Activated CD4-positive, alpha-beta memory T cell treated with anti-CD3 and anti-CD28 coated beads, Interleukin-2, amount 10 ng/mL, durations not matched to agents 7 days and 5 days (primary cell): ENCODE measurements around the gene USH2A. TPM values are rescaled to one million over a fixed set of nuclear protein-coding genes. Genes with fewer than 3 reads are reported as not detected.

Source experiments
- CTCF ChIA-PET: fragments of 350-600 bp; sonication (Branson Sonifier 250); formaldehyde crosslinking; loops from one replicate; lab custom pipeline; 2021; ENCODE audit warnings: antibody characterized with exemption, inconsistent platforms; lab: Charles Lee
- POLR2A ChIA-PET: fragments of 350-600 bp; sonication (Branson Sonifier 250); formaldehyde crosslinking; loops from one replicate; lab custom pipeline; 2021; ENCODE audit warnings: antibody characterized with exemption; lab: Charles Lee
- DNase-seq: peaks from one replicate; pipeline ENCODE4 v3.0.0-alpha.2; 2020
- H3K27ac Mint-ChIP-seq: one replicate; pipeline ENCODE4 v1.8.0; 2021; ENCODE audit warnings: mild to moderate bottlenecking, mixed read lengths
- H3K27me3 Mint-ChIP-seq: one replicate; pipeline ENCODE4 v1.8.0; 2021; ENCODE audit warnings: mixed read lengths
- H3K36me3 Mint-ChIP-seq: one replicate; pipeline ENCODE4 v1.8.0; 2021; ENCODE audit warnings: low read depth, mixed read lengths
- H3K4me1 Mint-ChIP-seq: one replicate; pipeline ENCODE4 v1.8.0; 2021; ENCODE audit warnings: mixed read lengths
- H3K4me3 Mint-ChIP-seq: one replicate; pipeline ENCODE4 v1.8.0; 2021; ENCODE audit warnings: mild to moderate bottlenecking, mixed read lengths
- H3K9me3 Mint-ChIP-seq: one replicate; pipeline ENCODE4 v1.8.0; 2021; ENCODE audit warnings: mixed read lengths
- total RNA-seq, 2 experiments: library from RNA; stranded (reverse); gene quantifications; one replicate each; pipeline ENCODE4 v1.2.3, GENCODE V29; 2021

The USH2A gene
- total RNA-seq, 2 experiments from 2014 or later, result not detected

GRCh38 chr1:216238844-216239243 is 184.4 kb downstream of the USH2A start:
- DNase-seq, result no peak
- peaks cover 7% of the 10 kb centered on the region for H3K9me3 Mint-ChIP-seq
- H3K36me3 Mint-ChIP-seq, result no peaks in the 10 kb centered on the region
- no peak overlapping the region for H3K4me3 Mint-ChIP-seq
- no peak overlapping the region for H3K27ac Mint-ChIP-seq
- H3K4me1 Mint-ChIP-seq, result no peaks in the 10 kb centered on the region
- CTCF ChIA-PET, result no interaction called here
- POLR2A ChIA-PET, result no interaction called here
- H3K27me3 Mint-ChIP-seq, result no peaks in the 10 kb centered on the region

- Mint-ChIP-seq H3K27ac (no peak overlapping the region), H3K9me3 (peaks cover 8% of the 10 kb centered on the region), H3K4me3 (no peak overlapping the region), H3K27me3 (no peaks in the 10 kb centered on the region), H3K4me1 (no peaks in the 10 kb centered on the region), H3K36me3 (no peaks in the 10 kb centered on the region)
- ChIA-PET CTCF (no interaction called here), POLR2A (no interaction called here)
- no peak for DNase-seq
These were observed 185.2 kb downstream of the USH2A start for GRCh38 chr1:216237927-216238542.

GRCh38 chr1:216224233-216224632 is 199.0 kb downstream of the USH2A start:
- CTCF ChIA-PET, result no interaction called here
- Mint-ChIP-seq H3K27ac (no peak overlapping the region), H3K4me3 (no peak overlapping the region), H3K36me3 (no peaks in the 10 kb centered on the region), H3K4me1 (no peaks in the 10 kb centered on the region), H3K27me3 (no peaks in the 10 kb centered on the region), H3K9me3 (peaks cover 5% of the 10 kb centered on the region)
- POLR2A ChIA-PET, result no interaction called here
- no peak for DNase-seq

GRCh38 chr1:216223486-216223885 is 199.8 kb downstream of the USH2A start:
- DNase-seq, result no peak
- Mint-ChIP-seq H3K4me1 (no peaks in the 10 kb centered on the region), H3K27me3 (no peaks in the 10 kb centered on the region), H3K36me3 (no peaks in the 10 kb centered on the region), H3K27ac (no peak overlapping the region), H3K4me3 (no peak overlapping the region), H3K9me3 (peaks cover 5% of the 10 kb centered on the region)
- CTCF ChIA-PET, result no interaction called here
- POLR2A ChIA-PET, result no interaction called here

- ChIA-PET POLR2A (no interaction called here), CTCF (interaction anchor here (1.0 kb wide), 1 partner anchor 8 kb away, joined by 4 read pairs; no protein-coding TSS in a partner anchor)
- Mint-ChIP-seq H3K4me3 (no peak overlapping the region), H3K36me3 (no peaks in the 10 kb centered on the region), H3K27me3 (no peaks in the 10 kb centered on the region), H3K27ac (no peak overlapping the region), H3K9me3 (no peaks in the 10 kb centered on the region), H3K4me1 (no peaks in the 10 kb centered on the region)
- DNase-seq, result no peak
These were observed 201.0 kb downstream of the USH2A start for GRCh38 chr1:216222288-216222687.

- H3K27ac Mint-ChIP-seq, result no peak overlapping the region
- DNase-seq, result no peak
- no peaks in the 10 kb centered on the region for H3K36me3 Mint-ChIP-seq
- H3K4me1 Mint-ChIP-seq, result no peaks in the 10 kb centered on the region
- H3K27me3 Mint-ChIP-seq, result no peaks in the 10 kb centered on the region
- POLR2A ChIA-PET, result no interaction called here
- no peaks in the 10 kb centered on the region for H3K9me3 Mint-ChIP-seq
- CTCF ChIA-PET, result interaction anchor here (1.0 to 1.1 kb wide), 4 partner anchors 9 to 1440 kb away, joined by 3 to 5 read pairs (median 4); no protein-coding TSS in a partner anchor
- H3K4me3 Mint-ChIP-seq, result peak overlapping the region; percentile 61
These were observed 202.0 kb downstream of the USH2A start for GRCh38 chr1:216221260-216221700.

GRCh38 chr1:216216305-216216704 is 206.9 kb downstream of the USH2A start:
- Mint-ChIP-seq H3K27me3 (no peaks in the 10 kb centered on the region), H3K27ac (no peak overlapping the region), H3K9me3 (no peaks in the 10 kb centered on the region), H3K4me3 (no peak overlapping the region), H3K4me1 (no peaks in the 10 kb centered on the region), H3K36me3 (no peaks in the 10 kb centered on the region)
- POLR2A ChIA-PET, result no interaction called here
- no peak for DNase-seq
- CTCF ChIA-PET, result no interaction called here

GRCh38 chr1:216215169-216215568 is 208.1 kb downstream of the USH2A start:
- ChIA-PET POLR2A (no interaction called here), CTCF (no interaction called here)
- no peaks in the 10 kb centered on the region for H3K4me1 Mint-ChIP-seq
- no peaks in the 10 kb centered on the region for H3K9me3 Mint-ChIP-seq
- no peaks in the 10 kb centered on the region for H3K36me3 Mint-ChIP-seq
- H3K27me3 Mint-ChIP-seq, result no peaks in the 10 kb centered on the region
- no peak overlapping the region for H3K27ac Mint-ChIP-seq
- H3K4me3 Mint-ChIP-seq, result no peak overlapping the region
- DNase-seq, result no peak

- Mint-ChIP-seq H3K4me1 (no peaks in the 10 kb centered on the region), H3K27ac (no peak overlapping the region), H3K9me3 (peaks cover 2% of the 10 kb centered on the region), H3K4me3 (no peak overlapping the region), H3K27me3 (no peaks in the 10 kb centered on the region), H3K36me3 (no peaks in the 10 kb centered on the region)
- DNase-seq, result no peak
- ChIA-PET POLR2A (no interaction called here), CTCF (no interaction called here)
These were observed 210.4 kb downstream of the USH2A start for GRCh38 chr1:216212826-216213225.

- Mint-ChIP-seq H3K27me3 (no peaks in the 10 kb centered on the region), H3K27ac (no peak overlapping the region), H3K4me1 (no peaks in the 10 kb centered on the region), H3K36me3 (no peaks in the 10 kb centered on the region), H3K4me3 (no peak overlapping the region), H3K9me3 (peaks cover 2% of the 10 kb centered on the region)
- POLR2A ChIA-PET, result no interaction called here
- CTCF ChIA-PET, result no interaction called here
- DNase-seq, result no peak
These were observed 213.2 kb downstream of the USH2A start for GRCh38 chr1:216210081-216210480.

GRCh38 chr1:216209125-216209524 is 214.1 kb downstream of the USH2A start:
- Mint-ChIP-seq H3K27ac (no peak overlapping the region), H3K36me3 (no peaks in the 10 kb centered on the region), H3K4me1 (no peaks in the 10 kb centered on the region), H3K4me3 (no peak overlapping the region), H3K9me3 (peaks cover 2% of the 10 kb centered on the region), H3K27me3 (no peaks in the 10 kb centered on the region)
- POLR2A ChIA-PET, result no interaction called here
- DNase-seq, result no peak
- CTCF ChIA-PET, result no interaction called here

- Mint-ChIP-seq H3K9me3 (peaks cover 2% of the 10 kb centered on the region), H3K27me3 (no peaks in the 10 kb centered on the region), H3K36me3 (no peaks in the 10 kb centered on the region), H3K4me1 (no peaks in the 10 kb centered on the region), H3K4me3 (no peak overlapping the region), H3K27ac (no peak overlapping the region)
- ChIA-PET POLR2A (no interaction called here), CTCF (no interaction called here)
- no peak for DNase-seq
These were observed 216.1 kb downstream of the USH2A start for GRCh38 chr1:216207154-216207553.

GRCh38 chr1:216205176-216205575 is 218.1 kb downstream of the USH2A start:
- Mint-ChIP-seq H3K4me3 (no peak overlapping the region), H3K9me3 (peaks cover 2% of the 10 kb centered on the region), H3K27me3 (no peaks in the 10 kb centered on the region), H3K36me3 (no peaks in the 10 kb centered on the region), H3K4me1 (no peaks in the 10 kb centered on the region), H3K27ac (no peak overlapping the region)
- DNase-seq, result no peak
- ChIA-PET POLR2A (no interaction called here), CTCF (no interaction called here)

- Mint-ChIP-seq H3K4me3 (no peak overlapping the region), H3K27ac (no peak overlapping the region), H3K4me1 (no peaks in the 10 kb centered on the region), H3K36me3 (no peaks in the 10 kb centered on the region), H3K9me3 (no peaks in the 10 kb centered on the region), H3K27me3 (no peaks in the 10 kb centered on the region)
- CTCF ChIA-PET, result no interaction called here
- POLR2A ChIA-PET, result interaction anchor here (0.6 kb wide), 1 partner anchor 292 kb away, joined by 3 read pairs; no protein-coding TSS in a partner anchor
- DNase-seq, result no peak
These were observed 221.3 kb downstream of the USH2A start for GRCh38 chr1:216201946-216202345.
